HFFc6 (cell line): ENCODE data around the gene TRAK2. TPM values are rescaled to one million over a fixed set of nuclear protein-coding genes. Genes with fewer than 3 reads are reported as not detected.

ENCODE experiments used
- DNase-seq: peaks from one replicate; pipeline ENCODE4 v3.0.0-alpha.2; 2018
- H3K27ac Mint-ChIP-seq: 2 replicates; pipeline ENCODE4 v1.8.0; 2020; ENCODE audit warnings: mild to moderate bottlenecking, mixed read lengths
- H3K27me3 Mint-ChIP-seq: 2 replicates; pipeline ENCODE4 v1.8.0; 2021; ENCODE audit warnings: mild to moderate bottlenecking, moderate library complexity, mixed read lengths; ENCODE audit not compliant: insufficient read depth
- H3K36me3 Mint-ChIP-seq: 2 replicates; pipeline ENCODE4 v1.8.0; 2021; ENCODE audit warnings: low read depth, mixed read lengths
- H3K4me1 Mint-ChIP-seq: 2 replicates; pipeline ENCODE4 v1.8.0; 2020; ENCODE audit warnings: low read depth, mixed read lengths
- H3K4me3 Mint-ChIP-seq: 2 replicates; pipeline ENCODE4 v1.8.0; 2020; ENCODE audit warnings: mild to moderate bottlenecking, moderate library complexity, mixed read lengths
- H3K9me3 Mint-ChIP-seq: 2 replicates; pipeline ENCODE4 v1.8.0; 2020; ENCODE audit warnings: mild to moderate bottlenecking, mixed read lengths
- total RNA-seq, 6 experiments: library from RNA; stranded (reverse); fragmentation: NEBNext Ultra II Directional; extraction: Animal tissue kit (Norgen Biotek cat#: 25700); gene quantifications; 2 replicates in 1 of 6; 3 replicates in 5 of 6; pipeline ENCODE4 v1.2.3, GENCODE V29; 2021
- TF ChIP-seq, protein P1 (sequence below): fragments of 200-600 bp; sonication (generic); IDR thresholded peaks from 2 replicates; pipeline ENCODE4 v1.5.0; 2021; ENCODE audit warnings: antibody characterized with exemption, mild to moderate bottlenecking

Gene TRAK2
- total RNA-seq, 6 experiments from 2014 or later, result 43.2 to 55.8 (median 54.0) TPM

DNA sequence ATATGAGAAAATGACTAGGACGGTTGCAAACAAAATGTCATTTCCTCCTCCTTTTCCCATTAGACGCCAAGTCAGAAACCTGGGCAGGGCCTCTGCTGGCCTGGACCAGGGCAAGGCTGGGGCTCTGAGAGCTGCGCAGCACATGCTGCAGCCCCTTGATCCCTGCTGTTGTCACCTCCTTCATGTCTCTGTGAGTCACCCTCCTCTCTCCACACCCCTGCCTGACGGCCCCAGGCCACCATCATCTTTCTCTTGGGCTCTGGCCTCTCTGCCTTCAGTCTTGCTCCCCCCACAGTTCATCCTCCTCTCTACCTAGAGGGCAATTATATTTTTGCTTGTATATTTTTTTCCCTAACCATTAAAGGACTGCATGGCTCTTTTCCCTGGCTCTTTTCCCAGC lies 104.1 kb downstream of the TRAK2 start:
- Mint-ChIP-seq H3K36me3 (peaks cover 38% of the 10 kb centered on the region), H3K9me3 (no peaks in the 10 kb centered on the region), H3K27ac (no peak overlapping the region), H3K4me3 (no peak overlapping the region), H3K27me3 (peaks cover 5% of the 10 kb centered on the region; the same call in 1 of the 2 replicates), H3K4me1 (no peaks in the 10 kb centered on the region)
- TF ChIP-seq, protein P1, sequence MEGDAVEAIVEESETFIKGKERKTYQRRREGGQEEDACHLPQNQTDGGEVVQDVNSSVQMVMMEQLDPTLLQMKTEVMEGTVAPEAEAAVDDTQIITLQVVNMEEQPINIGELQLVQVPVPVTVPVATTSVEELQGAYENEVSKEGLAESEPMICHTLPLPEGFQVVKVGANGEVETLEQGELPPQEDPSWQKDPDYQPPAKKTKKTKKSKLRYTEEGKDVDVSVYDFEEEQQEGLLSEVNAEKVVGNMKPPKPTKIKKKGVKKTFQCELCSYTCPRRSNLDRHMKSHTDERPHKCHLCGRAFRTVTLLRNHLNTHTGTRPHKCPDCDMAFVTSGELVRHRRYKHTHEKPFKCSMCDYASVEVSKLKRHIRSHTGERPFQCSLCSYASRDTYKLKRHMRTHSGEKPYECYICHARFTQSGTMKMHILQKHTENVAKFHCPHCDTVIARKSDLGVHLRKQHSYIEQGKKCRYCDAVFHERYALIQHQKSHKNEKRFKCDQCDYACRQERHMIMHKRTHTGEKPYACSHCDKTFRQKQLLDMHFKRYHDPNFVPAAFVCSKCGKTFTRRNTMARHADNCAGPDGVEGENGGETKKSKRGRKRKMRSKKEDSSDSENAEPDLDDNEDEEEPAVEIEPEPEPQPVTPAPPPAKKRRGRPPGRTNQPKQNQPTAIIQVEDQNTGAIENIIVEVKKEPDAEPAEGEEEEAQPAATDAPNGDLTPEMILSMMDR, result no peak
- DNase-seq, result no peak

- H3K9me3 Mint-ChIP-seq, result no peaks in the 10 kb centered on the region
- H3K27ac Mint-ChIP-seq, result no peak overlapping the region
- no peaks in the 10 kb centered on the region for H3K4me1 Mint-ChIP-seq
- TF ChIP-seq, protein P1, result no peak
- H3K4me3 Mint-ChIP-seq, result no peak overlapping the region
- peaks cover 5% of the 10 kb centered on the region; the same call in 1 of the 2 replicates for H3K27me3 Mint-ChIP-seq
- no peak for DNase-seq
- H3K36me3 Mint-ChIP-seq, result peaks cover 42% of the 10 kb centered on the region
These were observed 105.5 kb downstream of the TRAK2 start for GRCh38 chr2:201345625-201346213.

DNA sequence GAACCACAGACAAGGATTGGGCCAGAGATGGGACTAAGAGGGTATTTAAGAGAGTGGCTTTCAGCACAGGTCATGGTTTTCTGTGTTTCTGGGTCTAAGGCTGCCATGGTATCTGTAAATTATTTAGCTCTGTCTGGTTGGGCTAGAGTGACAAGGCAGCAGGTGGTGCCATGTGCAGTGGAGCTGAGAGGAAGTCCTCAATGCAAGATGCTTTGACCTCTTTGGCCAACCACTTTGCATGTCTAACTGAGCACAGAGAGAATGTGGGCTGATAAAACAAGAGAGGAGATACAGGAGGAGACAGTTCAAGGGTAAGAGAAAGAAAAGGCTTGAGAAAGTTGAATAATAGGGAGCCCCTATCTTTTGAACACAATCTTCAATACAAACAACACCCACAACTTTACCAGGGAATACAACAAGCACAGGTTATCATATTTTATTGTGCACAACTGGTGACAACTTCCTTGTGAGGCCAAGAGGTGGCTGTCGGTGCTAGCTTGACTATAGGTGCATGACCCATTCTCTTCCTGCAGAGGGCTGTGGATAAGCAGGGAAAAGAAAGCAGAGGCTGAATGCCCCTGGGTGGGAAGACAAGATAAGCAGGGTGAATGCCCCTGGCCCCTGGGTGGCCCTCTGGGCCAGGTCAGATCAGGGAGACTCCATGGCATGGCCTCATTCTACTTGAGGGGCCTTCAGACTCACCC lies 106.4 kb downstream of the TRAK2 start:
- Mint-ChIP-seq H3K27me3 (peaks cover 5% of the 10 kb centered on the region; the same call in 1 of the 2 replicates), H3K27ac (no peak overlapping the region), H3K4me1 (peaks cover 6% of the 10 kb centered on the region), H3K36me3 (peaks cover 50% of the 10 kb centered on the region), H3K4me3 (no peak overlapping the region), H3K9me3 (no peaks in the 10 kb centered on the region)
- TF ChIP-seq, protein P1, result no peak
- DNase-seq, result no peak

DNA sequence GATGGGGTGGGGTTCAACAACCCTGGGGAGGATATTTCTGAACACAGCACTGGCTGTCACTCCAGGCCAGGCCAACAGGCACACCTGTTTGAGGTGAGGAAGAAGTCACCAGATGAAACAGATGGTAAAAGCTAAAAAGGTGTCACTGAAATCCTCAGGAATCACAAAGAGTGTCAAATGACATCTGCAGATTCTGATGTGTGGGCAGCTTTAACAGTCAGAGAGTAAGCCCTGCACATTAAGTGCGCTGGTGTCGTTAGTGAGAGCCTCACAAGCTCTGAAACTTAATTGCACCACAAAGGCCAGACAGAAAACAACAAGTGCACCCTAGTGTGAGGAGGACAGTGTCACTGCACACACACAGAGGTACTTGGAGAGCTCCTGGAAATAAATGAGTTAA lies 107.7 kb downstream of the TRAK2 start:
- no peak for DNase-seq
- Mint-ChIP-seq H3K4me1 (peaks cover 6% of the 10 kb centered on the region), H3K27me3 (no peaks in the 10 kb centered on the region), H3K27ac (no peak overlapping the region), H3K9me3 (peaks cover 6% of the 10 kb centered on the region; the same call in 1 of the 2 replicates), H3K36me3 (peaks cover 52% of the 10 kb centered on the region), H3K4me3 (no peak overlapping the region)
- TF ChIP-seq, protein P1, result no peak

DNA sequence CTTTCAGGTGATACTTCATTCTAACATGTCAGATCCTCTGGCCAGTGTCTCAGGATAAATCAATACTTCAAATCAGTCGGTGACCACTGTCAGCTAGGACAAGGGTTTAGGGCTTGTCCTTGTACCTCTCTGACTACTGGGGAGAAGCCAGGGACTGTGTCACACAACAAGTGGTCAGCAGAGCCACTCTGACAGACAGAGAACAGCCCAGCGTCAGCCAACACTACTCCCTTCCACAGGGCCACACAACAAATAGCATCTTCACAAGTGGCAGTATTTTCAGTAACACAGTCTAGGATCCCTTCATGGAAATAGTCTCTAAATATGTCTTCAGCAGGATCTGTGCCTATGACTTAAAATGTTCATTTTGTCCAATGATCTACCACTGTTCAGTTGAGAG lies 108.3 kb downstream of the TRAK2 start:
- DNase-seq, result no peak
- peaks cover 6% of the 10 kb centered on the region; the same call in 1 of the 2 replicates for H3K9me3 Mint-ChIP-seq
- H3K27ac Mint-ChIP-seq, result no peak overlapping the region
- no peak overlapping the region for H3K4me3 Mint-ChIP-seq
- no peaks in the 10 kb centered on the region for H3K27me3 Mint-ChIP-seq
- H3K4me1 Mint-ChIP-seq, result peaks cover 6% of the 10 kb centered on the region
- TF ChIP-seq, protein P1, result no peak
- peaks cover 58% of the 10 kb centered on the region for H3K36me3 Mint-ChIP-seq
